ENCODE data around the gene IFT25. TPM values are rescaled to one million over a fixed set of nuclear protein-coding genes. Genes with fewer than 3 reads are reported as not detected.
"Not testable (repeated sequence)": the region's sequence is repeated elsewhere in the genome, so short reads cannot be mapped to it uniquely, and the experiment has no call there.

IFT25 gene
- 10 to 100 TPM; 71.8 to 74.3 TPM for total RNA-seq

- H3K27ac Mint-ChIP-seq, result peak within 1 kb of the TSS; percentile 97
- CTCF ChIA-PET, result interaction anchor here (0.6 to 3.7 kb wide), 6 partner anchors 9 to 98 kb away, joined by 3 to 13 read pairs (median 3); no protein-coding TSS in a partner anchor
- peak; percentile 96 for DNase-seq
- peak within 1 kb of the TSS; percentile 98 for H3K4me3 Mint-ChIP-seq
- H3K27me3 Mint-ChIP-seq, result no peaks in the 10 kb centered on the region
- no peaks in the 10 kb centered on the region for H3K9me3 Mint-ChIP-seq
- peaks cover 52% of the 10 kb centered on the region for H3K4me1 Mint-ChIP-seq
- POLR2A ChIA-PET, result interaction anchor here (0.5 to 0.7 kb wide), 3 partner anchors 56 to 108 kb away, joined by 3 to 4 read pairs (median 3); partner anchors contain the start of genes NDC1 and YIPF1
- peaks cover 21% of the 10 kb centered on the region for H3K36me3 Mint-ChIP-seq (ENCODE audit: low read depth)
Measured at GRCh38 chr1:53945433-53946251, at the start of gene IFT25. Gene IFT25 (minus strand): TSS chr1:53945699. CDS start chr1:53940082, 5,617 bp downstream.

DNA sequence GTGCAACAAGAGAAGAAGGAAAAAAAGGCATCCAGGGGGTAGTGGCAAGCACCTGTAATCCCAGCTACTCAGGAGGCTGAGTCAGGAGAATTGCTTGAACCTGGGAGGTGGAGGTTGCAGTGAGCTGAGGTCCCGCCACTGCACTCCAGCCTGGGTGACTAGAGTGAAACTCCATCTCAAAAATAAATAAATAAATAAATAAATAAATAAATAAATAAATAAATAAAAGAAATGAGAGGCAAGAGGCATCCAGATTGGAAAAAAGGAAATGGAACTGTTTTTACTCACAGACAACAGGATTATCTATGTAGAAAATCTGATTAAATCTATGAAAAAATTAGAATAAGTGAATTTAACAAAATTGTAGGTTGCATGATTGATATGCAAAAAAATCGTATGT, 49.0 kb upstream of the IFT25 start:
- H3K4me1 Mint-ChIP-seq; H3K9me3 Mint-ChIP-seq; CTCF ChIA-PET; H3K27ac Mint-ChIP-seq; H3K4me3 Mint-ChIP-seq; H3K27me3 Mint-ChIP-seq; H3K36me3 Mint-ChIP-seq (ENCODE audit: low read depth); DNase-seq; POLR2A ChIA-PET: not testable (repeated sequence)

GRCh38 chr1:53992085-53992874, 46.8 kb upstream of the IFT25 start:
- POLR2A ChIA-PET, result no interaction called here
- Mint-ChIP-seq H3K27ac (no peak overlapping the region), H3K36me3 (ENCODE audit: low read depth) (no peaks in the 10 kb centered on the region), H3K4me3 (no peak overlapping the region), H3K27me3 (peaks cover 3% of the 10 kb centered on the region), H3K4me1 (peaks cover 8% of the 10 kb centered on the region), H3K9me3 (no peaks in the 10 kb centered on the region)
- DNase-seq, result no peak
- CTCF ChIA-PET, result interaction anchor here (0.6 to 0.8 kb wide), 2 partner anchors 27 to 132 kb away, joined by 4 to 6 read pairs; no protein-coding TSS in a partner anchor

- Mint-ChIP-seq H3K36me3 (ENCODE audit: low read depth) (no peaks in the 10 kb centered on the region), H3K4me1 (peaks cover 19% of the 10 kb centered on the region), H3K27ac (no peak overlapping the region), H3K9me3 (no peaks in the 10 kb centered on the region), H3K4me3 (no peak overlapping the region), H3K27me3 (peaks cover 1% of the 10 kb centered on the region)
- ChIA-PET POLR2A (no interaction called here), CTCF (no interaction called here)
- DNase-seq, result no peak
Measured at GRCh38 chr1:53987880-53988279, 42.4 kb upstream of the IFT25 start.

DNA sequence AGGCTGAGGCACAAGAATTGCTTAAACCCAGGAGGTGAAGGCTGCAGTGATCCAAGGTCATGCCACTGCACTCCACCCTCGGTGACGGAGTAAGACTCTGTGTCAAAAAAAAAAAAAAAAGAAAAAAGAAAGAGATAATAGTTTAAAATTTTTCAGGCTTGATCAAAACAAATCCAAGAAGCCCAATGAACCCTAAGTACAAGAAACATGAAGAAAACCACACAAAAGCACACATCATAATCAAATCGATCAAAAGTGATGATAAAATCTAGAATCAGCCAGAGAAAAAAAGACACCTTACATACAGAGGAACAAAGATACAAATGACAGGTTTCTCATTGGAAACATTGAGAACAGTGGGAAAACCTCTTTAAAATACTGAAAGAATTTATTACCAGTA, 41.0 kb upstream of the IFT25 start:
- no peaks in the 10 kb centered on the region for H3K9me3 Mint-ChIP-seq
- no peaks in the 10 kb centered on the region for H3K36me3 Mint-ChIP-seq (ENCODE audit: low read depth)
- H3K4me3 Mint-ChIP-seq, result no peak overlapping the region
- no peak overlapping the region for H3K27ac Mint-ChIP-seq
- ChIA-PET CTCF (no interaction called here), POLR2A (no interaction called here)
- peaks cover 1% of the 10 kb centered on the region for H3K27me3 Mint-ChIP-seq
- no peak for DNase-seq
- peaks cover 19% of the 10 kb centered on the region for H3K4me1 Mint-ChIP-seq

DNA sequence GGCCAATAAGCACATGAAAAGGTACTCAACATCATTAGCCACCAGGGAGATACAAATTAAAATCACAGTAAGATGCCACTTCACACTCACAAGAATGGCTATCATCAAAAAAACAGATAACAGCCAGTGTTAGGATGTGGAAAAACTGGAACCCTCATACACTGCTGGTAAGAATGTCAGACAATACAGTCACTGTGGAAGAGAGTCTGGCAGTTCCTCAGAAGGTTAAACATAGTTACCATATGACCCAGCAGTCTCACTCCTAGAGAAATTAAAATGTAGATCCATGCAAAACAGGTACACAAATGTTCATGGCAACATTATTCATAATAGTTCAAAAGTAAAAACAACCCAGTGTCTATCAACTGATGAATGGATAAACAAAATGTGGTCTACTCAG, 39.2 kb upstream of the IFT25 start:
- ChIA-PET POLR2A (no interaction called here), CTCF (no interaction called here)
- peaks cover 19% of the 10 kb centered on the region for H3K4me1 Mint-ChIP-seq
- H3K27ac Mint-ChIP-seq, result no peak overlapping the region
- DNase-seq, result no peak
- H3K9me3 Mint-ChIP-seq, result no peaks in the 10 kb centered on the region
- H3K27me3 Mint-ChIP-seq, result peaks cover 1% of the 10 kb centered on the region
- no peak overlapping the region for H3K4me3 Mint-ChIP-seq
- H3K36me3 Mint-ChIP-seq (ENCODE audit: low read depth), result no peaks in the 10 kb centered on the region

DNA sequence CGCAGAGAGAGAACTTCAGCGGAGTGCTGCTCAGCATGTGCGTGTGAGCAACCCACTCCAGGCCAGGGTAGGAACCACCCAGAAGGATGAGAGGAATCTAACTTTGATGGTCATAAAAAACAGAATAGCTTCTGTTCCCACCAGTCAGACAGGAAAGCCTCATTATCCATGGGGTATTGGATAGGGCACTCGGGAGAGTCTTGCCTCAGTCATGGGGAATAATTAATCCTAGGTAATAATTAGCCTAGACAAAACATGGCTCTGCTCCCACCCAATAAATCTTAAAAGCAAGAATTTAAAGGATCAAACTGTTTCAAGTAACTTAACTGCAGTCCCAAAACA, 37.2 kb upstream of the IFT25 start:
- CTCF ChIA-PET, result no interaction called here
- Mint-ChIP-seq H3K27ac (no peak overlapping the region), H3K27me3 (peaks cover 1% of the 10 kb centered on the region), H3K4me1 (peaks cover 15% of the 10 kb centered on the region), H3K4me3 (no peak overlapping the region), H3K9me3 (no peaks in the 10 kb centered on the region), H3K36me3 (ENCODE audit: low read depth) (no peaks in the 10 kb centered on the region)
- no peak for DNase-seq
- POLR2A ChIA-PET, result no interaction called here

GRCh38 chr1:53982034-53982762, 36.7 kb upstream of the IFT25 start:
- ChIA-PET CTCF (no interaction called here), POLR2A (no interaction called here)
- DNase-seq, result no peak
- Mint-ChIP-seq H3K27me3 (peaks cover 1% of the 10 kb centered on the region), H3K4me1 (peaks cover 10% of the 10 kb centered on the region), H3K27ac (no peak overlapping the region), H3K4me3 (no peak overlapping the region), H3K36me3 (ENCODE audit: low read depth) (no peaks in the 10 kb centered on the region), H3K9me3 (no peaks in the 10 kb centered on the region)

DNA sequence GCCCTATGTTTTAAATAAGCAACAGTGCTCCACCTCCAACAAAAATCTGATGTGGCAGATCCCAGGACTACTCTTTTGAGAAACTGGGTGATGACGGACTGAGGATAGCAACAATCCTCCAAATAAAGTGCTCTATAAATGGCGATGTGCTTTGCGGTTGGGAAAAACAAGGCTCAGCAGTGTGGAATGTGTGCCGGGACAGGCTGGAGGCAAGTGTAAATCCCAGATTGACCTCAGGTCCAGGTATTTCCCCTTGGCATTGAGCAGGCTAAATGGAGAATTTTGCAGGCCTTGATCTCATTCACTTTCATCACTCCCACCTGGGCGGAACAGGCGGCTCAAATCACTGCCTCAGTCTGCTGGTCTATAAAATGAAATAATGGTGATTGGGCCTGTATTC, 35.7 kb upstream of the IFT25 start:
- DNase-seq, result no peak
- H3K4me1 Mint-ChIP-seq, result peaks cover 7% of the 10 kb centered on the region
- H3K36me3 Mint-ChIP-seq (ENCODE audit: low read depth), result no peaks in the 10 kb centered on the region
- ChIA-PET CTCF (no interaction called here), POLR2A (no interaction called here)
- no peak overlapping the region for H3K27ac Mint-ChIP-seq
- no peaks in the 10 kb centered on the region for H3K9me3 Mint-ChIP-seq
- H3K27me3 Mint-ChIP-seq, result peaks cover 1% of the 10 kb centered on the region
- H3K4me3 Mint-ChIP-seq, result no peak overlapping the region

DNA sequence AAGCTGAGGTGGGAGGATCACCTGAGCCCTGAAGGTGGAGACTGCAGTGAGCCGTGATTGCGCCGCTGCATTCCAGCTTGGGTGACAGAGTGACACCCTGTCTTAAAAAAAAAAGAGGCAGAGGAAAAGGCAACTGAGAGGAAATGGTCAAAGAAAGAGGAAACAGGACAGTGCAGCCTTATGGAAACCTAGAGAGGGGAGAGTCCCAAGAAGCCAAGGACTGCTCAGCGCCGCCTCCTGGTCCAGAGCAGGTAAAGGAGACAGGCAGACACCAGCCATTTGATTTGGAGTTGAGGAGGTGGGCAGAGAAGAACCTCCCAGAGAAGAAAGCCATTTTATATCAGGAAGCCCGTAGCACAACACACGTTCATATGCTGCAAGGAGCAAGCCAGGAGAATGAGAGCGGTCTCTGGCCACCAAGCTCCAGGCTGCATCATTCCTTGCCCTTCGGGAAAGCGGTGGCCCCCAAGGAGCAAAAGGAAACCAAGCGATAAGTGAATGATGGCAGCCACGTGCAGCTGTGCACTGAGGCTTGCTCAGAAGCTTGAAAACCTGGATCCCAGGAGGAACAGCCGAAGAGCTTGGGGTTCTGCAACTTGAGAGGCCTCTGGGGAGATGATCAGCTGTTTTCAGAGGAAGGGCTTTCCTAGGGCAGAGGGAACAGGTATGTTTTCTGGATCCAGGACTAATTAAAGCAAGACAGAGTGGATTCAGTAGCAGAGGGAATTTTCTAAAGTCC, 34.4 kb upstream of the IFT25 start:
- H3K9me3 Mint-ChIP-seq, result no peaks in the 10 kb centered on the region
- ChIA-PET CTCF (no interaction called here), POLR2A (no interaction called here)
- no peak for DNase-seq
- peaks cover 1% of the 10 kb centered on the region for H3K27me3 Mint-ChIP-seq
- peaks cover 4% of the 10 kb centered on the region for H3K36me3 Mint-ChIP-seq (ENCODE audit: low read depth)
- no peak overlapping the region for H3K4me3 Mint-ChIP-seq
- peaks cover 3% of the 10 kb centered on the region for H3K4me1 Mint-ChIP-seq
- no peak overlapping the region for H3K27ac Mint-ChIP-seq

DNA sequence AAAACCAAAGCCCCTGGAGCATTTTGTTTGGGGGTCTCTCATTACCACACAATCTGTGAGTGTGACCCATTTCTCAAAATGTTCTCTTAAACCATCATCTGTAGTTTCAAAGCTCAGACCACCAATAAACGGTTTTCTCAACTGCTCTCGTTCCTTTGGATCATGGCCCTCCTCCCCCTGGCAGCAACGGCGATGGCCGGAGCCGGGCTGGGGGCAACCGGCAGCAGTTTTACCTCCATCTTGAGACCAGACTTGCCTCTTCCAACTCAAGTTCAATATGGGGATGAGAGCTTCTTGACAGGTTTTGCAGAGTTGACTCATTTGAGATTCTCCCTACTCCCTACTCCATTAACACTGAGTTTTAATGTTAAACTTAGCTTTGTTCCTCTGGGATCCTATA, 30.4 kb upstream of the IFT25 start:
- peaks cover 6% of the 10 kb centered on the region for H3K4me1 Mint-ChIP-seq

GRCh38 chr1:53971718-53972117, 26.2 kb upstream of the IFT25 start:
- Mint-ChIP-seq H3K4me3 (no peak overlapping the region), H3K27ac (no peak overlapping the region), H3K27me3 (no peaks in the 10 kb centered on the region), H3K9me3 (no peaks in the 10 kb centered on the region), H3K4me1 (peaks cover 6% of the 10 kb centered on the region), H3K36me3 (ENCODE audit: low read depth) (peaks cover 36% of the 10 kb centered on the region)
- ChIA-PET POLR2A (no interaction called here), CTCF (interaction anchor here (0.6 to 1.5 kb wide), 2 partner anchors 13 to 700 kb away, joined by 3 to 7 read pairs; no protein-coding TSS in a partner anchor)
- no peak for DNase-seq

More for the DNA sequence above, 30.4 kb upstream of the IFT25 start:
- no peaks in the 10 kb centered on the region for H3K9me3 Mint-ChIP-seq
- no peaks in the 10 kb centered on the region for H3K27me3 Mint-ChIP-seq
- ChIA-PET CTCF (interaction anchor here (0.5 to 1.3 kb wide), 2 partner anchors 17 to 21 kb away, joined by 3 to 4 read pairs; no protein-coding TSS in a partner anchor), POLR2A (interaction anchor here (0.6 kb wide), 1 partner anchor 39 kb away, joined by 4 read pairs; no protein-coding TSS in a partner anchor)
- DNase-seq, result no peak
- H3K27ac Mint-ChIP-seq, result peak overlapping the region; percentile 14
- peaks cover 17% of the 10 kb centered on the region for H3K36me3 Mint-ChIP-seq (ENCODE audit: low read depth)
- H3K4me3 Mint-ChIP-seq, result no peak overlapping the region

All from activated CD4-positive, alpha-beta T cell treated with anti-CD3 and anti-CD28 coated beads, Interleukin-2, amount 10 ng/mL, durations not matched to agents 7 days and 5 days (primary cell).